GM12878 (cell line): ENCODE data around the gene PEF1. TPM values are rescaled to one million over a fixed set of nuclear protein-coding genes. Genes with fewer than 3 reads are reported as not detected.

Source experiments
- ATAC-seq: fragments of 200-7000 bp; cut with Tn5 transposase; 3 replicates; pipeline ENCODE4 v1.9.1; 2020; ENCODE audit warnings: mild to moderate bottlenecking, moderate library complexity
- BruUV-seq: library from RNA; stranded (reverse); fragments of 400-500 nt; replicated peaks from 2 replicates; lab custom pipeline; 2021; lab: Mats Ljungman, UMichigan
- CTCF ChIA-PET: fragments of 300-600 bp; sonication (Branson Sonifier 250); formaldehyde crosslinking; extraction: SDS; loops from one replicate; lab custom pipeline; 2021; ENCODE audit warnings: inconsistent platforms; lab: Yijun Ruan, JAX
- POLR2A ChIA-PET: fragments of 350-600 bp; formaldehyde crosslinking; extraction: SDS; loops from one replicate; lab custom pipeline; 2021; ENCODE audit warnings: inconsistent platforms; lab: Charles Lee
- RAD21 ChIA-PET: fragments of 300-600 bp; sonication (Branson Sonifier 250); formaldehyde crosslinking; loops from one replicate; lab custom pipeline; 2023; ENCODE audit warnings: antibody characterized with exemption; ENCODE audit not compliant: unreplicated experiment; lab: Charles Lee
- SMC1A ChIA-PET: fragments of 300-600 bp; sonication (Branson Sonifier 250); formaldehyde crosslinking; loops from one replicate; lab custom pipeline; 2023; ENCODE audit not compliant: unreplicated experiment, uncharacterized antibody; lab: Charles Lee
- DNase-seq: peaks from one replicate; pipeline ENCODE4 v3.0.0-alpha.2; 2011; ENCODE audit warnings: low read depth, low spot score
- FAIRE-seq: peaks from 3 replicates; lab custom pipeline; 2011; peaks lifted over from hg19 to GRCh38; lab: Jason Lieb, UNC
- H2AFZ ChIP-seq: 2 replicates; pipeline ENCODE4 v1.6.0; 2011; ENCODE audit warnings: low read depth, low read length, control low read depth; ENCODE audit not compliant: control insufficient read depth
- H3K27ac ChIP-seq: 2 replicates; pipeline ENCODE4 v1.5.1; 2011; ENCODE audit warnings: control low read depth; ENCODE audit not compliant: control insufficient read depth, insufficient read depth
- H3K27me3 ChIP-seq, 2 experiments: replicated peaks in 1 of 2; 2 replicates each; pipeline versions ENCODE4 v1.6.0 to v1.6.1; 2011; ENCODE audit warnings: low read length in 1 of 2; ENCODE audit not compliant: control insufficient read depth in 2 of 2, insufficient read depth in 2 of 2
- H3K36me3 ChIP-seq, 2 experiments: 2 replicates each; pipeline ENCODE4 v1.5.1; 2011; ENCODE audit warnings: low read length in 1 of 2; ENCODE audit not compliant: control insufficient read depth in 2 of 2, insufficient read depth in 2 of 2
- H3K4me1 ChIP-seq: 2 replicates; pipeline ENCODE4 v1.6.1; 2011; ENCODE audit warnings: mild to moderate bottlenecking, low read length, moderate library complexity, mixed read lengths; ENCODE audit not compliant: control insufficient read depth, insufficient read depth
- H3K4me2 ChIP-seq: 2 replicates; pipeline ENCODE4 v1.6.0; 2011; ENCODE audit warnings: control low read depth; ENCODE audit not compliant: control insufficient read depth, insufficient read depth
- H3K4me3 ChIP-seq: fragments of 200-600 bp; sonication (generic); 2 replicates; pipeline ENCODE4 v1.5.1; 2016
- H3K79me2 ChIP-seq: 2 replicates; pipeline ENCODE4 v1.6.0; 2011; ENCODE audit warnings: low read length; ENCODE audit not compliant: control insufficient read depth, insufficient read depth
- H3K9ac ChIP-seq: 2 replicates; pipeline ENCODE4 v1.8.0; 2011; ENCODE audit warnings: low read length, control low read depth, mixed read lengths; ENCODE audit not compliant: control insufficient read depth, insufficient read depth
- H3K9me3 ChIP-seq: replicated peaks from 3 replicates; pipeline ENCODE4 v1.5.1; 2011; ENCODE audit warnings: mild to moderate bottlenecking, low read length; ENCODE audit not compliant: control insufficient read depth, insufficient read depth
- H4K20me1 ChIP-seq: 2 replicates; pipeline ENCODE4 v1.6.0; 2011; ENCODE audit not compliant: control insufficient read depth, insufficient read depth
- KDM1A ChIP-seq: fragments of 200-600 bp; sonication (generic); IDR thresholded peaks from 2 replicates; pipeline ENCODE4 v1.6.1; 2016; ENCODE audit warnings: borderline replicate concordance
- POLR2A ChIP-seq: IDR thresholded peaks from 2 replicates; pipeline ENCODE4 v1.6.1; 2011; ENCODE audit warnings: low read depth, mild to moderate bottlenecking, low read length
- SP1 ChIP-seq: IDR thresholded peaks from one replicate; pipeline ENCODE4 v1.6.1; 2011; ENCODE audit warnings: low read depth, low read length
- SUZ12 ChIP-seq: fragments of 200-600 bp; sonication (generic); IDR thresholded peaks from one replicate; pipeline ENCODE4 v1.6.1; 2018; ENCODE audit warnings: antibody characterized with exemption, mild to moderate bottlenecking; ENCODE audit not compliant: unreplicated experiment
- ZBTB11 ChIP-seq: fragments of 450-650 bp; formaldehyde crosslinking; IDR thresholded peaks from 2 replicates; pipeline ENCODE4 v1.5.0; 2022; ENCODE audit warnings: mild to moderate bottlenecking, missing genetic modification characterization
- ZNF687 ChIP-seq: fragments of 450-650 bp; IDR thresholded peaks from 2 replicates; pipeline ENCODE4 v1.6.1; 2017; ENCODE audit warnings: mild to moderate bottlenecking, moderate library complexity
- WGBS: methylation state at CpG from one replicate; pipeline ENCODE4 v1.1.6; 2016; ENCODE audit warnings: low lambda C conversion rate; ENCODE audit not compliant: insufficient replicate concordance, insufficient coverage; ENCODE audit errors: missing lambda C conversion rate; 5-methylcytosine and 5-hydroxymethylcytosine counted together
- in situ Hi-C: fragments of 300-500 bp; cut with MboI; formaldehyde crosslinking; loops from 9 replicates; pipeline ENCODE4 v1.14.3; 2018; ENCODE audit warnings: mixed read lengths
- intact Hi-C: fragments of 100-400 bp; cut with micrococcal nuclease; formaldehyde crosslinking; loops from one replicate; pipeline ENCODE4 v1.14.2; 2022; ENCODE audit not compliant: unreplicated experiment
- polyA plus RNA-seq, 11 experiments: library from polyadenylated mRNA; depleted of rRNA in 4 of 11; unstranded in 6 of 11; stranded (reverse) in 5 of 11; fragments of >200 nt; fragmentation: Nextera tagmentation in 4 of 11; fragmentation: Illumina TruSeq in 1 of 11; extraction: Ambion mirVana in 4 of 11; extraction: Trizol in 1 of 11; gene quantifications; 1 replicate in 1 of 11; 2 replicates in 10 of 11; pipeline versions ENCODE4 v1.2.1 to v1.2.3, GENCODE V29; 2011 to 2016; ENCODE audit warnings: inconsistent platforms in 2 of 11, missing spikeins in 2 of 11, low read depth in 1 of 11
- total RNA-seq, 4 experiments: library from RNA; depleted of rRNA in 3 of 4; stranded (reverse); fragments of >200 nt in 3 of 4; fragmentation: Illumina TruSeq in 1 of 4; extraction: Trizol in 1 of 4; gene quantifications; 2 replicates each; pipeline versions ENCODE4 v1.2.1 to v1.2.3, GENCODE V29; 2013 to 2021

Gene PEF1
- total and polyA plus RNA-seq, 10 of the 15 experiments (the other 5 are each of a cell fraction or from before 2014, with no cell fraction given): 27.1 to 107 (median 79.0) TPM

GRCh38 chr1:31668303-31668883, 23.7 kb upstream of the PEF1 start:
- RAD21 ChIA-PET: no interaction called here
- SMC1A ChIA-PET: interaction anchor here (5.7 kb wide), 1 partner anchor 37 kb away, joined by 51 read pairs; the partner anchor contains the start of gene COL16A1
- no peak overlapping the region for H3K4me3 ChIP-seq
- no peak for TF ChIP-seq SUZ12
- TF ChIP-seq SP1: no peak
- TF ChIP-seq, all 136 proteins: peak for 0
- DNase-seq (no peak), FAIRE-seq (no peak), ATAC-seq (no peak)
- intact Hi-C loops: loop anchor here (10.0 kb wide), 1 partner anchor 396 kb away; no protein-coding TSS in a partner anchor
- Histone ChIP-seq H3K4me1 (no peaks in the 10 kb centered on the region), H3K27me3 (no peaks in the 10 kb centered on the region), H3K9me3 (no peaks in the 10 kb centered on the region), H3K79me2 (no peaks in the 10 kb centered on the region), H3K9ac (no peak overlapping the region), H2AFZ (no peak overlapping the region), H4K20me1 (no peaks in the 10 kb centered on the region), H3K36me3 (no peaks in the 10 kb centered on the region), H3K4me2 (no peak overlapping the region), H3K27ac (no peak overlapping the region)
- BruUV-seq: no TSS peak
- POLR2A ChIA-PET: interaction anchor here (0.6 kb wide), 1 partner anchor 37 kb away, joined by 4 read pairs; no protein-coding TSS in a partner anchor
- in situ Hi-C loops: loop anchor here (5.0 kb wide), 1 partner anchor 39 kb away; no protein-coding TSS in a partner anchor
- 28% methylated on average over 10 of the region's 11 CpGs for WGBS
- CTCF ChIA-PET: interaction anchor here (1.1 to 4.4 kb wide), 3 partner anchors 17 to 121 kb away, joined by 3 to 41 read pairs (median 5); no protein-coding TSS in a partner anchor

GRCh38 chr1:31667065-31667785, 22.5 kb upstream of the PEF1 start:
- no peak overlapping the region for H3K27ac ChIP-seq
- no peak for DNase-seq
- in situ Hi-C loops: loop anchor here (5.0 kb wide), 1 partner anchor 40 kb away; no protein-coding TSS in a partner anchor
- ChIA-PET SMC1A (interaction anchor here (1.3 to 5.7 kb wide), 7 partner anchors 21 to 122 kb away, joined by 3 to 51 read pairs (median 14); partner anchors contain the start of gene COL16A1), CTCF (interaction anchor here (0.6 to 7.0 kb wide), 15 partner anchors 15 to 396 kb away, joined by 3 to 90 read pairs (median 4); partner anchors contain the start of gene COL16A1), RAD21 (interaction anchor here (1.2 to 4.5 kb wide), 6 partner anchors 37 to 122 kb away, joined by 4 to 62 read pairs (median 17); partner anchors contain the start of gene COL16A1), POLR2A (no interaction called here)
- H3K4me2 ChIP-seq: no peak overlapping the region
- H3K4me3 ChIP-seq: no peak overlapping the region
- no peaks in the 10 kb centered on the region; a peak in 1 of 4 replicates for H3K27me3 ChIP-seq
- no peak overlapping the region for H2AFZ ChIP-seq
- H3K36me3 ChIP-seq: no peaks in the 10 kb centered on the region
- H3K9me3 ChIP-seq: no peaks in the 10 kb centered on the region
- H3K4me1 ChIP-seq: no peaks in the 10 kb centered on the region
- no peaks in the 10 kb centered on the region for H4K20me1 ChIP-seq
- intact Hi-C loops: loop anchor here (10.0 kb wide), 1 partner anchor 398 kb away; no protein-coding TSS in a partner anchor
- 59% methylated on average over 19 of the region's 19 CpGs for WGBS
- no peak for ATAC-seq
- no peak for FAIRE-seq
- BruUV-seq: no TSS peak
- no peak overlapping the region for H3K9ac ChIP-seq
- no peaks in the 10 kb centered on the region for H3K79me2 ChIP-seq
- TF ChIP-seq ZBTB11 (CRISPR knock-in tag): no peak
- no peak for TF ChIP-seq POLR2A
- TF ChIP-seq KDM1A: no peak
- no peak for TF ChIP-seq ZNF687
